HepG2 (cell line): ENCODE results near the gene MYLK. TPM values are rescaled to one million over a fixed set of nuclear protein-coding genes. Genes with fewer than 3 reads are reported as not detected.

Experiments used
- ATAC-seq: fragments of 200-7000 bp; cut with Tn5 transposase; 3 replicates; pipeline ENCODE4 v1.9.1; 2020; ENCODE audit warnings: mild to moderate bottlenecking, moderate library complexity
- BruUV-seq: library from RNA; stranded (reverse); fragments of 400-500 nt; replicated peaks from 2 replicates; lab custom pipeline; 2021; lab: Mats Ljungman, UMichigan
- CTCF ChIA-PET: fragments of 300-600 bp; formaldehyde crosslinking; extraction: SDS; loops from one replicate; lab custom pipeline; 2021; ENCODE audit warnings: low total read pairs, inconsistent platforms, low intra/inter-chr PET ratio; lab: Yijun Ruan, JAX
- POLR2A ChIA-PET: fragments of 350-600 bp; sonication (Branson Sonifier 250); formaldehyde crosslinking; loops from one replicate; lab custom pipeline; 2020; ENCODE audit warnings: antibody characterized with exemption, inconsistent platforms; lab: Yijun Ruan, JAX
- DNase-seq: peaks from one replicate; pipeline ENCODE4 v3.0.0-alpha.2; 2015; ENCODE audit warnings: low spot score
- FAIRE-seq: peaks from 3 replicates; lab custom pipeline; 2011; peaks lifted over from hg19 to GRCh38; lab: Jason Lieb, UNC
- H2AFZ ChIP-seq: one replicate; pipeline ENCODE4 v1.6.1; 2011; ENCODE audit warnings: low read length, inconsistent platforms
- H3K27ac ChIP-seq: fragments of 300-600 bp; 3 replicates; pipeline ENCODE4 v1.8.0; 2011; ENCODE audit warnings: mixed run types, mild to moderate bottlenecking, mixed read lengths, low read length, inconsistent platforms; ENCODE audit not compliant: insufficient read depth; ENCODE audit errors: extremely low read length
- H3K27me3 ChIP-seq, 2 experiments: fragments of 200-600 bp in 1 of 2; 2 replicates in 1 of 2; 3 replicates in 1 of 2; pipeline versions ENCODE4 v1.6.0 to v1.8.0; 2011; ENCODE audit warnings: low read length in 2 of 2, mild to moderate bottlenecking in 2 of 2, moderate library complexity in 2 of 2, inconsistent platforms in 1 of 2; ENCODE audit not compliant: insufficient read depth in 2 of 2, control insufficient read depth in 1 of 2
- H3K36me3 ChIP-seq, 2 experiments: fragments of 200-600 bp in 1 of 2; replicated peaks in 1 of 2; 2 replicates in 1 of 2; 3 replicates in 1 of 2; pipeline versions ENCODE4 v1.5.1 to v1.8.0; 2011; ENCODE audit warnings: low read length in 2 of 2, inconsistent platforms in 1 of 2; ENCODE audit not compliant: insufficient read depth in 2 of 2, control insufficient read depth in 1 of 2
- H3K4me1 ChIP-seq: 2 replicates; pipeline ENCODE4 v1.5.1; 2012; ENCODE audit warnings: low read length, inconsistent platforms; ENCODE audit not compliant: insufficient read depth
- H3K4me2 ChIP-seq: 2 replicates; pipeline ENCODE4 v1.6.0; 2011; ENCODE audit warnings: low read depth, low read length, inconsistent platforms
- H3K4me3 ChIP-seq, 3 experiments: fragments of 200-600 bp in 1 of 3; sonication (generic), shearing (Covaris generic) in 1 of 3; replicated peaks in 1 of 3; 2 replicates each; pipeline ENCODE4 v1.5.1; 2011 to 2016; ENCODE audit warnings: low read length in 3 of 3, inconsistent platforms in 2 of 3, low read depth in 2 of 3, mild to moderate bottlenecking in 2 of 3, control low read depth in 1 of 3, mixed read lengths in 1 of 3; ENCODE audit not compliant: insufficient read depth in 1 of 3
- H3K79me2 ChIP-seq: one replicate; pipeline ENCODE4 v1.6.1; 2011; ENCODE audit warnings: low read length, inconsistent platforms; ENCODE audit not compliant: insufficient read depth
- H3K9ac ChIP-seq: 2 replicates; pipeline ENCODE4 v1.6.0; 2011; ENCODE audit warnings: mild to moderate bottlenecking, low read depth, low read length, inconsistent platforms; ENCODE audit not compliant: insufficient read depth
- H3K9me3 ChIP-seq: 2 replicates; pipeline ENCODE4 v1.5.1; 2012; ENCODE audit warnings: mild to moderate bottlenecking, low read length
- H4K20me1 ChIP-seq: 2 replicates; pipeline ENCODE4 v1.6.0; 2011; ENCODE audit warnings: inconsistent platforms, mild to moderate bottlenecking, low read length, moderate library complexity; ENCODE audit not compliant: insufficient read depth
- ATF3 ChIP-seq: sonication (generic); formaldehyde crosslinking; IDR thresholded peaks from 2 replicates; pipeline ENCODE4 v1.4.0; 2020; ENCODE audit warnings: missing genetic modification reagents
- BORCS8-MEF2B ChIP-seq: sonication (generic); formaldehyde crosslinking; IDR thresholded peaks from 2 replicates; pipeline ENCODE4 v1.8.0; 2022; ENCODE audit warnings: mild to moderate bottlenecking, missing genetic modification reagents
- CAMTA2 ChIP-seq: sonication (generic); formaldehyde crosslinking; IDR thresholded peaks from 2 replicates; pipeline ENCODE4 v1.4.0; 2020; ENCODE audit warnings: mild to moderate bottlenecking, missing genetic modification reagents, borderline replicate concordance
- GABPA ChIP-seq, 2 experiments: IDR thresholded peaks; 2 replicates each; pipeline ENCODE4 v1.6.1; 2011 to 2016; ENCODE audit warnings: low read depth in 2 of 2, low read length in 1 of 2, missing biosample characterization in 1 of 2, missing genetic modification characterization in 1 of 2
- MTA3 ChIP-seq: sonication (generic); formaldehyde crosslinking; IDR thresholded peaks from 2 replicates; pipeline ENCODE4 v1.4.0; 2020; ENCODE audit warnings: missing genetic modification reagents
- RFX5 ChIP-seq: IDR thresholded peaks from 2 replicates; pipeline ENCODE4 v1.6.1; 2011; ENCODE audit warnings: low read depth, low read length, improper control_type of control experiment
- SOX5 ChIP-seq: IDR thresholded peaks from 2 replicates; pipeline ENCODE4 v1.6.1; 2016; ENCODE audit warnings: borderline replicate concordance
- SRF ChIP-seq: IDR thresholded peaks from 2 replicates; pipeline ENCODE4 v1.6.1; 2011; ENCODE audit warnings: mild to moderate bottlenecking, low read depth, low read length, moderate library complexity
- TFDP1 ChIP-seq: IDR thresholded peaks from 2 replicates; pipeline ENCODE4 v1.6.1; 2016; ENCODE audit warnings: missing compliant biosample characterization, missing genetic modification reagents, borderline replicate concordance
- ZNF530 ChIP-seq: sonication (generic); formaldehyde crosslinking; IDR thresholded peaks from 2 replicates; pipeline ENCODE4 v1.5.0; 2020; ENCODE audit warnings: low read depth, mild to moderate bottlenecking, missing genetic modification reagents
- ZNF670 ChIP-seq: sonication (generic); formaldehyde crosslinking; IDR thresholded peaks from 2 replicates; pipeline ENCODE4 v1.8.0; 2022; ENCODE audit warnings: mild to moderate bottlenecking, missing genetic modification reagents, borderline replicate concordance
- ZNF782 ChIP-seq: sonication (generic); formaldehyde crosslinking; IDR thresholded peaks from 2 replicates; pipeline ENCODE4 v1.4.0; 2020; ENCODE audit warnings: missing genetic modification reagents, mild to moderate bottlenecking, borderline replicate concordance
- ZNF816 ChIP-seq: sonication (generic); formaldehyde crosslinking; IDR thresholded peaks from 2 replicates; pipeline ENCODE4 v1.8.0; 2022; ENCODE audit warnings: missing genetic modification reagents, mild to moderate bottlenecking, borderline replicate concordance
- WGBS: methylation state at CpG from one replicate; pipeline ENCODE4 v1.1.6; 2017; ENCODE audit warnings: low lambda C conversion rate; 5-methylcytosine and 5-hydroxymethylcytosine counted together
- in situ Hi-C: cut with HindIII; loops from 2 replicates; pipeline ENCODE4 v1.10.0; 2017; ENCODE audit warnings: low pct_unique_long_range_greater_than_20kb; ENCODE audit not compliant: extremely low pct_ligation_motif_present
- intact Hi-C: fragments of 100-400 bp; cut with micrococcal nuclease; formaldehyde crosslinking; loops from one replicate; pipeline ENCODE4 v1.10.0; 2022; ENCODE audit not compliant: unreplicated experiment
- polyA plus RNA-seq, 8 experiments: library from polyadenylated mRNA; depleted of rRNA in 3 of 8; stranded (reverse) in 7 of 8; unstranded in 1 of 8; fragments of >200 nt; fragmentation: Illumina TruSeq in 4 of 8; extraction: Trizol in 4 of 8; gene quantifications; 2 replicates each; pipeline versions ENCODE4 v1.2.1 to v1.2.3, GENCODE V29; 2011 to 2016; ENCODE audit warnings: low read depth in 4 of 8, missing spikeins in 1 of 8, mixed read lengths in 1 of 8; ENCODE audit not compliant: insufficient read depth in 1 of 8
- total RNA-seq, 5 experiments: library from RNA; depleted of rRNA; stranded (reverse); fragments of >200 nt; fragmentation: Illumina TruSeq; extraction: Trizol; gene quantifications; 2 replicates each; pipeline ENCODE4 v1.2.3, GENCODE V29; 2016; ENCODE audit warnings: low read depth in 1 of 5
- TF ChIP-seq, protein P1 (sequence below): sonication (generic); formaldehyde crosslinking; IDR thresholded peaks from 2 replicates; pipeline ENCODE4 v1.5.0; 2020; ENCODE audit warnings: missing genetic modification reagents, mild to moderate bottlenecking, borderline replicate concordance

MYLK gene
- total and polyA plus RNA-seq, 2 of the 13 experiments (the other 11 are each of a cell fraction or from before 2014, with no cell fraction given), result 10.6 to 34.9 TPM

DNA sequence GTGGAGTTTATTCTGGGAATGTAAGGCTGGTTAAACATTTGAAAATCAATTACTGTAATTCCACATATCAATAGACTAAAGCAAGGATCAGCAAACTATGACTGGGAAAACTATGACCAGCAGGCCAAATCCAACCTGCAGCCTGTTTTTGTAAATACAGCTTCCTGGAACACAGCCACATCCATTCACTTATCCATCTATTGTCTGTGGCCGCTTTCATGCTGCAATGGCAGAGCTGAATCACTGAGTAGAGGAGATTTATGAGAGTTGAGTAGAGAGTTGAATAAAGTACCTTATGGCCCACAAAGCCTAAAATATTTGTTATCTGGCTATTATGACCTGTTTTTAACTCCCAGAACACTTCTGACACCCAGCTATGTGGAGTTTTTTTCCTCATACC lies 12.2 kb downstream of the MYLK start:
- no peak for DNase-seq
- POLR2A ChIA-PET, result no interaction called here
- Histone ChIP-seq H3K36me3 (no peaks in the 10 kb centered on the region), H3K4me2 (no peak overlapping the region), H3K79me2 (no peaks in the 10 kb centered on the region), H2AFZ (no peak overlapping the region), H3K4me1 (no peaks in the 10 kb centered on the region), H3K9ac (no peak overlapping the region), H3K9me3 (no peaks in the 10 kb centered on the region), H3K4me3 (no peak overlapping the region), H4K20me1 (no peaks in the 10 kb centered on the region), H3K27me3 (no peaks in the 10 kb centered on the region; a peak in 2 of 5 replicates), H3K27ac (no peak overlapping the region)
- FAIRE-seq, result no peak
- in situ Hi-C loops (no loop called here), intact Hi-C loops (no loop called here)
- 58% methylated on average over 1 of the region's 1 CpG for WGBS
- BruUV-seq, result no TSS peak
- no peak for ATAC-seq
- CTCF ChIA-PET, result no interaction called here
- no peak for TF ChIP-seq ZNF782 (CRISPR knock-in tag)
- no peak for TF ChIP-seq TFDP1 (CRISPR knock-in tag)
- no peak for TF ChIP-seq GABPA (IDR thresholded peaks at IDR 0.05; ENCODE audit: low read depth, low read length)
- no peak for TF ChIP-seq GABPA (CRISPR knock-in tag; IDR thresholded peaks at IDR 0.05; ENCODE audit: low read depth)
- TF ChIP-seq BORCS8-MEF2B, result no peak
- TF ChIP-seq CAMTA2 (CRISPR knock-in tag), result no peak
- no peak for TF ChIP-seq ZNF670 (CRISPR knock-in tag)
- no peak for TF ChIP-seq MTA3 (CRISPR knock-in tag)
- TF ChIP-seq SOX5 (CRISPR knock-in tag), result no peak
- TF ChIP-seq ZNF530 (CRISPR knock-in tag), result no peak
- no peak for TF ChIP-seq ZNF816 (CRISPR knock-in tag)
- TF ChIP-seq, protein P1, sequence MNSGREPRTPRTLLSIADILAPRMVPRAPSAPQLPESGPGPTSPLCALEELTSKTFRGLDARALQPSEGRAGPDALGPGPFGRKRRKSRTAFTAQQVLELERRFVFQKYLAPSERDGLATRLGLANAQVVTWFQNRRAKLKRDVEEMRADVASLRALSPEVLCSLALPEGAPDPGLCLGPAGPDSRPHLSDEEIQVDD (CRISPR knock-in tag), result no peak
- TF ChIP-seq RFX5, result no peak
- TF ChIP-seq SRF, result no peak
- no peak for TF ChIP-seq ATF3 (CRISPR knock-in tag)
